Esophagus (tissue), 2 donors: ENCODE results near the gene SNTN. TPM values are rescaled to one million over a fixed set of nuclear protein-coding genes. Genes with fewer than 3 reads are reported as not detected.

Experiments
- H3K27ac ChIP-seq, 2 donors: one replicate each; pipeline ENCODE4 v1.5.1; 2013; ENCODE audit warnings: low read depth in 2 of 2, mild to moderate bottlenecking in 2 of 2, inconsistent platforms in 1 of 2, low read length in 1 of 2, moderate library complexity in 1 of 2
- H3K27me3 ChIP-seq, 2 donors: one replicate each; pipeline ENCODE4 v1.6.1; 2013; ENCODE audit warnings: low read length in 2 of 2, control low read depth in 1 of 2, mild to moderate bottlenecking in 1 of 2; ENCODE audit not compliant: insufficient read depth in 2 of 2, control insufficient read depth in 1 of 2
- H3K36me3 ChIP-seq, 2 donors: one replicate each; pipeline ENCODE4 v1.6.1; 2013; ENCODE audit warnings: low read length in 1 of 2; ENCODE audit not compliant: control insufficient read depth in 2 of 2, insufficient read depth in 2 of 2
- H3K4me1 ChIP-seq, 2 donors: one replicate each; pipeline ENCODE4 v1.6.1; 2013; ENCODE audit warnings: low read length in 1 of 2; ENCODE audit not compliant: control insufficient read depth in 2 of 2, insufficient read depth in 2 of 2
- H3K4me3 ChIP-seq, 2 donors: one replicate each; pipeline ENCODE4 v1.5.1; 2013; ENCODE audit warnings: low read length in 2 of 2, mild to moderate bottlenecking in 2 of 2, low read depth in 1 of 2, moderate library complexity in 1 of 2
- H3K9me3 ChIP-seq, 2 donors: one replicate each; pipeline ENCODE4 v1.6.1; 2013; ENCODE audit warnings: mild to moderate bottlenecking in 2 of 2, low read depth in 1 of 2, low read length in 1 of 2, moderate library complexity in 1 of 2; ENCODE audit not compliant: control insufficient read depth in 2 of 2, insufficient read depth in 1 of 2
- WGBS, 2 donors: extraction: QIAGEN DNeasy Blood & Tissue Kit; methylation state at CpG; one replicate each; pipeline ENCODE4 v1.1.7; 2013; 5-methylcytosine and 5-hydroxymethylcytosine counted together
- polyA plus RNA-seq, 2 donors: library from polyadenylated mRNA; stranded (reverse); fragments of 200-250 nt; gene quantifications; one replicate each; pipeline ENCODE4 v1.2.3, GENCODE V29; 2013
- donor health status: healthy with polysubstance abuse.
- donor health status: Bipolar disorder and iron deficiency.

SNTN gene
- polyA plus RNA-seq, 2 donors: not detected

GRCh38 chr3:63705092-63705645, 52.7 kb downstream of the SNTN start:
- no peaks in the 10 kb centered on the region for H3K9me3 ChIP-seq
- no peak overlapping the region for H3K4me3 ChIP-seq
- no peaks in the 10 kb centered on the region for H3K27me3 ChIP-seq
- no peak overlapping the region for H3K27ac ChIP-seq
- no peaks in the 10 kb centered on the region for H3K36me3 ChIP-seq
- WGBS, 2 donors: 71 to 89% methylated on average over 4 of the region's 4 CpGs
- H3K4me1 ChIP-seq: no peaks in the 10 kb centered on the region

- Histone ChIP-seq H3K36me3 (no peaks in the 10 kb centered on the region), H3K27me3 (no peaks in the 10 kb centered on the region), H3K27ac (no peak overlapping the region), H3K4me1 (no peaks in the 10 kb centered on the region), H3K9me3 (no peaks in the 10 kb centered on the region), H3K4me3 (no peak overlapping the region)
- WGBS, 2 donors: 55 to 59% methylated on average over 4 of the region's 4 CpGs
These were observed 54.0 kb downstream of the SNTN start for GRCh38 chr3:63706321-63707085.

- WGBS, 2 donors: 69 to 82% methylated on average over 1 of the region's 1 CpG
- Histone ChIP-seq H3K9me3 (no peaks in the 10 kb centered on the region), H3K36me3 (no peaks in the 10 kb centered on the region), H3K4me1 (no peaks in the 10 kb centered on the region), H3K27me3 (no peaks in the 10 kb centered on the region), H3K4me3 (no peak overlapping the region), H3K27ac (no peak overlapping the region)
These were observed 55.3 kb downstream of the SNTN start for GRCh38 chr3:63707731-63708130.

GRCh38 chr3:63709576-63709975, 57.1 kb downstream of the SNTN start:
- no peak overlapping the region for H3K4me3 ChIP-seq
- 86 to 93% methylated on average over 3 of the region's 3 CpGs for WGBS, 2 donors
- H3K36me3 ChIP-seq: no peaks in the 10 kb centered on the region
- H3K9me3 ChIP-seq: no peaks in the 10 kb centered on the region
- H3K4me1 ChIP-seq: no peaks in the 10 kb centered on the region
- no peak overlapping the region for H3K27ac ChIP-seq
- H3K27me3 ChIP-seq: no peaks in the 10 kb centered on the region

Other genes with a start within 250 kb of the SNTN start
- not detected for gene C3orf49, start 166.6 kb downstream of the SNTN start, polyA plus RNA-seq
- 100 to 1,000 TPM in 1 of 2 donors, 10 to 100 TPM in 1; 80.7 to 223 TPM for gene THOC7, start 211.1 kb downstream of the SNTN start, polyA plus RNA-seq
- 1 to 10 TPM; 2.6 to 5.9 TPM for gene ATXN7, start 211.2 kb downstream of the SNTN start, polyA plus RNA-seq